K562 (cell line): ENCODE data around the gene CNNM3.

Source experiments
- POLR2A ChIP-seq: fragments of 450-650 bp; conservative IDR thresholded peaks from 2 replicates; pipeline ENCODE4 v1.6.1; 2016
- STAT6 ChIP-seq: sonication (generic); formaldehyde crosslinking; IDR thresholded peaks from 2 replicates; pipeline ENCODE4 v1.8.1; 2023; ENCODE audit warnings: mild to moderate bottlenecking, missing genetic modification reagents
- THAP12 ChIP-seq: fragments of 250-450 bp; sonication (Bioruptor Pico); IDR thresholded peaks from 2 replicates; pipeline ENCODE4 v1.9.0; 2021; ENCODE audit warnings: mild to moderate bottlenecking, inconsistent platforms
- ZNF274 ChIP-seq: IDR thresholded peaks from 2 replicates; pipeline ENCODE4 v1.6.1; 2011; ENCODE audit warnings: low read depth, mild to moderate bottlenecking, low read length, moderate library complexity, borderline replicate concordance
- ZNF584 ChIP-seq: fragments of 200-800 bp; sonication (Bioruptor generic); IDR thresholded peaks from 2 replicates; pipeline ENCODE4 v1.6.1; 2016; ENCODE audit warnings: low read depth, mild to moderate bottlenecking, missing genetic modification characterization, missing compliant biosample characterization
- TF ChIP-seq, protein P1 (sequence below), 3 experiments: IDR thresholded peaks in 2 of 3; conservative IDR thresholded peaks in 1 of 3; 2 replicates each; pipeline ENCODE4 v1.5.1; 2011 to 2012; ENCODE audit warnings: low read length in 3 of 3, mild to moderate bottlenecking in 3 of 3, control low read depth in 2 of 3, improper control_type of control experiment in 1 of 3, inconsistent platforms in 1 of 3, low read depth in 1 of 3, mixed read lengths in 1 of 3, moderate library complexity in 1 of 3; ENCODE audit not compliant: insufficient read depth in 2 of 3

GRCh38 chr2:96832408-96832753 is 16.3 kb downstream of the CNNM3 start:
- TF ChIP-seq THAP12 (CRISPR knock-in tag) (no peak), ZNF274 (no peak), POLR2A (no peak), STAT6 (CRISPR knock-in tag) (no peak), ZNF584 (CRISPR knock-in tag) (no peak)
- TF ChIP-seq, protein P1, sequence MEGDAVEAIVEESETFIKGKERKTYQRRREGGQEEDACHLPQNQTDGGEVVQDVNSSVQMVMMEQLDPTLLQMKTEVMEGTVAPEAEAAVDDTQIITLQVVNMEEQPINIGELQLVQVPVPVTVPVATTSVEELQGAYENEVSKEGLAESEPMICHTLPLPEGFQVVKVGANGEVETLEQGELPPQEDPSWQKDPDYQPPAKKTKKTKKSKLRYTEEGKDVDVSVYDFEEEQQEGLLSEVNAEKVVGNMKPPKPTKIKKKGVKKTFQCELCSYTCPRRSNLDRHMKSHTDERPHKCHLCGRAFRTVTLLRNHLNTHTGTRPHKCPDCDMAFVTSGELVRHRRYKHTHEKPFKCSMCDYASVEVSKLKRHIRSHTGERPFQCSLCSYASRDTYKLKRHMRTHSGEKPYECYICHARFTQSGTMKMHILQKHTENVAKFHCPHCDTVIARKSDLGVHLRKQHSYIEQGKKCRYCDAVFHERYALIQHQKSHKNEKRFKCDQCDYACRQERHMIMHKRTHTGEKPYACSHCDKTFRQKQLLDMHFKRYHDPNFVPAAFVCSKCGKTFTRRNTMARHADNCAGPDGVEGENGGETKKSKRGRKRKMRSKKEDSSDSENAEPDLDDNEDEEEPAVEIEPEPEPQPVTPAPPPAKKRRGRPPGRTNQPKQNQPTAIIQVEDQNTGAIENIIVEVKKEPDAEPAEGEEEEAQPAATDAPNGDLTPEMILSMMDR (IDR thresholded peaks at IDR 0.05 in 2 of 3, conservative IDR thresholded peaks at IDR 0.05 in 1 of 3; ENCODE audit: insufficient read depth in 2 of 3, low read depth in 1 of 3, low read length in 3 of 3), result no peak
